ENCODE measurements around the gene NDUFS8.
A peak's percentile ranks its signal among the peaks of the same experiment; 100 is the strongest.

NDUFS8 gene

DNA sequence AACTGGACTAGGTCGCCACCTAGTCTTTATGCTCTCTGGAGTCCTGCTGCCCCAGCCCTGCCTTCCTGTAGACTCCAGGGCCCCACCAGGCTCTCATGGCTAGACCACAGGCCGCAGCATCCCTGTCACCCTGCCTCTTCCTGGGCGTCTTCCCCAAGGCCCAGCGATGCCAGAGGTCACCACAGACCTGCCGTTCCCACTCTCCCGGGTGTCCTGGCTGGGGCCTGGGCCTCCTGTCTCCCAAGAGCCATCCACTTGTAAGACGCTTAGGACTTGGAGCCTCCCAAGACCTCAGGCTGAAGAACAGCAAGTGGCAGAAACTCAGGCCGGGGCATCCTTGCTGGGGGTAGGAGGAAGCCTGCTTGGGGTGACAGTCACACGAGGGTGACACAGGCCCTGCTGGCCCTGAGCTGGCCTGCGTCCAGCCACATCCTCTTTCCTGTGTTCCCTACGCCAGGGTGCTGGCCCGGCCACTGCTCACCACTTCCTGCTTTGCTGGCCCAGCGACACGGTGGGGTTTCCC lies 6.3 kb downstream of the NDUFS8 start:
- DNase-seq: no peak

DNA sequence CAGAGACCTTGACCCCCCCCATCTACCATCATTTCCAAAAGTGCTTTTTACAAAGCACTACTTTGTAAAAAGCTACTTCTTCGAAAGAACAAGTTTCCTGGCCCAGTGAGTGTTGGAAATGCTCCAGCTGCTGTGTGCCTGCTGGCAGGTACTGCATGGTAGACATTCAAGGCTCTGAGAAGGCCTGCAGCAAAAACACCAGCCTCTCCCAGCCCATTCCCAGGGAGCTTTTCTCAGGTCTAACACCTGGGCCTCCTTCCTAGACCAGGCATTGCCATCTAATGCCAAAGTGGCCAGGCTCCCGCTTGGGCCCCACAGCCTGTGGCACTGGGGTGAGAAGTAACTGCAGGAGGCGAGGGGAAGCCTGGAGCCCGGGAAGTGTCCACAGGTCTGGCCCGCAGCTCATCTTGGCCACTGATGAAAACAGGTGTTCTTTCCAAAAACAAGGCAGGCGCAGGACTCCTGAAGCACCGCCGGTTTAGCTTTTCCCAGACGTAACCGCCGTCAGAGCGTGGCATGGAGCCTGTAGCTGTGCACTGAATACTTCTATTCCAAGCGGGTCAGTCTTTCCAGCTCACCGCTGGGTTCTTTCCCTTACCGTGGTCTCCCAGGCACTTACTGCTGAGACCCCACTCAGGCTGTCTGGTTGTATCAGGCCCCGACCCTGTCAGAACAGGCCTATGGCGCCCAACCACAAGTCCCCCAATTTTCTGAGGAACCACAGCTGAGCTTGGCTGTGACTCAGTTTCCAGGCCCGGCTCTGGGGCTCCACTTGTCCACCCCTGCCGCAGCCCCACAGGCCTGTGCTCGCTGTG lies 7.1 kb downstream of the NDUFS8 start:
- DNase-seq: no peak

- DNase-seq: no peak
These were observed 7.8 kb downstream of the NDUFS8 start for GRCh38 chr11:68038226-68038717.

DNA sequence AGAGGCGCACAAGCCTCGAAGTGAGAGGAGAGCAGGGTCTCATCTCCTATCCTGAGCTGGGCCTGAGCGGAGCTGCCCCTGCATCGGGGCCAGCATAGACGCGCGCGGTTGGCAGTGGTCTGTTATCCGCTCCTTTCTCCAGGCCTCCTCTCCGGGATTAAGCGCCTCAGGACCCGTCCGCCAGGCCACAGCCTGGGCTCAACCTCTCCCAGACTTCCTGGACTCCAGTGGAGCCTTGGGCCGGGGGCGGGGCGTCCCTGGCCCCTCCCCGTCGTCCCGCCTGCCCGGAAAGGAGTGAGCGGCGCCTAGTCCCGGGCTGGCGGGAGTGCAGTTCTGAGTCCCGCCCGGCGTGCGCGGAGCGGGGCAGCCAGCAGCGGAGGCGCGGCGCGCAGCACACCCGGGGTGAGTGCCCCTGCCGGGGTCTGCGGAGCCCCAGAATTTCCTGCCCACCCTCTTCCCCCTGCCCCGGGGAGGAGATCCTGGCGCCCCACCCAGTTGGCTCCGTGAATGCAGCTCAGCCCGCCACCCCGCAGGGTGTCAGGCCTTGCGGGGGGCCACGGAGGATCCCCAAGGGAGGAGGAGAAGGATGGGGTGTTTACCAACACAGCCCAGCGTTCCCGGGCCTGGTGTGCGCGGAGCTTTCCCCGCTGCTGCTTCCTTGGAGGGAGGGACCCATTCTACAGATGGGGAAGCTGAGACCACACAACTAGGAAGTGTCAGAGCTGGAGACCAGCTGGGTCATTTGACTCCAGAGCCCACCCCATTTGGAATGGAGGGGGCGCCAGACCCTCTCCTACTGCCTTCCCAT lies 8.4 kb downstream of the NDUFS8 start, which contains the start of gene TCIRG1:
TCIRG1 (plus strand) TSS at position 308 of the 808 bp plus-strand sequence. CDS start 2,247 bp downstream, outside the sequence.
- peak; percentile 75 for DNase-seq

- no peak for DNase-seq
These were observed 9.1 kb downstream of the NDUFS8 start for GRCh38 chr11:68039526-68040086.

DNA sequence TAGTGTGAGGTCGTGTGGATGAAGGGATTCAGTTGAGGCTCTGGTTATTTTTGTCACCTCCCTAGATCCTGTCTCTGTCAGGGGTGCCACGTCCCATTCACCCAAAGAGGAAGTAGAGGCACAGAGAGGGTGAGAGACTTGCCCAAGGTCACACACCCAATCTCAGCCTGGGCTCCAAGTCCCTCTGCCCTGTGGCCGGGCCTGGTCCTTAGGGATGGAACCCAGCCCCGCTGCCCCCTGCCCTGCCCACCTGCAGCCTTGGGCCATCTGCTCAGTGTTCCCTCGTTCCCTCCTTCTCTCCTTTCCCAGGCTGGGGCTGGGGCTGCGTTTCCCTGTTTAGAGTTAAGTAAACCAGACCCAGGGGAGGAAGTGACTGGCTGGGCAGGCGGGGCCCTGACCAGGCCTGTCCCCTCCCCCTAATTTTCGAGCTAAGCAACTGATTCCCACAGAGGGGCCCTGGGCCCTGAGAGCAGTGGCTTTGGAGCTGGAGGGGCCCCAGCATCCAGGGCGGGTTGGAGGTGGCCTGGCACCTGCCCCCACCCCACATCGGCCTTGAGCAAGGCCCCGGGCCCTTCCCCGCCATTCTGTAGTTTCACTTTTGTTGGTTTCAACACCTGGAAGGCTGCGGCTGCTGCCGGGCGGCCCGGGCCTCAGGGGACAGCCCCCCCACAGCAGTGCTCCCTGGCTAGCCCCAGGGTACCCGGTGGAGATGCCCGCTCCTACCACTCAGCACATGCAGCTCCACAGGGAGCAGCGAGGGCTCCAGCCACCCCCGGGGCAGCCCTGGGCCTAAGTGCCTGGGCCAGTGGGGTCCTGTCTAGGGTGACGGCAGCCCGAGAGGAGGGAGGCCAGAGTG lies 9.8 kb downstream of the NDUFS8 start:
- peak; percentile 63 for DNase-seq

GRCh38 chr11:68040957-68041591 lies 10.6 kb downstream of the NDUFS8 start:
- DNase-seq: no peak

DNA sequence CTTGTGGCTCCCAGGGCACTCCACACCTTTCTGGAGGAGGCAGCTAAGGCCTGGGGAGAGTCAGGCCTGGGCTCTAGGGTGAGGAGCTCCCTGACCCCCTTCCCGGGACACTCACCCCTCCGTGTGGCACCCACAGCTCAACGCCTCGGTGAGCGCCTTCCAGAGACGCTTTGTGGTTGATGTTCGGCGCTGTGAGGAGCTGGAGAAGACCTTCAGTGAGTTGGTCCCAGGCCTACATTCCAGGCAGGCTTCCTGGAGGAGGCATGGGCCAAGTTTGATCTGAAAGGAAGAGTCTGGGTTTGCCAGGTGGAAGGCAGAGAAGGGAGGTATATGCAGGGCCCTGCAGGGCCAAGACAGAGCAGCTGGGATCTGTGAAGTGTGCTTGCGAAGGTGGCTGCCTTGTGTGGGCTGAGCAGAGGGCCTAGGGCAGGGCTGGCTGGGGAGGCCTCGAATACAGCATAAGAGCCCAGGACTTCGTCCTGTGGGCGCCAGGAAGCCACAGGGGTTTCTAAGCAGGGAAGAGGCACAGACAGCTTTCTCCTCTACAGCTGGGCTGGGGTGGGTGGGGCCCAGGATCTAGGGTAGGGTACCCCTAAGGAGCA lies 11.2 kb downstream of the NDUFS8 start:
- DNase-seq: no peak

DNA sequence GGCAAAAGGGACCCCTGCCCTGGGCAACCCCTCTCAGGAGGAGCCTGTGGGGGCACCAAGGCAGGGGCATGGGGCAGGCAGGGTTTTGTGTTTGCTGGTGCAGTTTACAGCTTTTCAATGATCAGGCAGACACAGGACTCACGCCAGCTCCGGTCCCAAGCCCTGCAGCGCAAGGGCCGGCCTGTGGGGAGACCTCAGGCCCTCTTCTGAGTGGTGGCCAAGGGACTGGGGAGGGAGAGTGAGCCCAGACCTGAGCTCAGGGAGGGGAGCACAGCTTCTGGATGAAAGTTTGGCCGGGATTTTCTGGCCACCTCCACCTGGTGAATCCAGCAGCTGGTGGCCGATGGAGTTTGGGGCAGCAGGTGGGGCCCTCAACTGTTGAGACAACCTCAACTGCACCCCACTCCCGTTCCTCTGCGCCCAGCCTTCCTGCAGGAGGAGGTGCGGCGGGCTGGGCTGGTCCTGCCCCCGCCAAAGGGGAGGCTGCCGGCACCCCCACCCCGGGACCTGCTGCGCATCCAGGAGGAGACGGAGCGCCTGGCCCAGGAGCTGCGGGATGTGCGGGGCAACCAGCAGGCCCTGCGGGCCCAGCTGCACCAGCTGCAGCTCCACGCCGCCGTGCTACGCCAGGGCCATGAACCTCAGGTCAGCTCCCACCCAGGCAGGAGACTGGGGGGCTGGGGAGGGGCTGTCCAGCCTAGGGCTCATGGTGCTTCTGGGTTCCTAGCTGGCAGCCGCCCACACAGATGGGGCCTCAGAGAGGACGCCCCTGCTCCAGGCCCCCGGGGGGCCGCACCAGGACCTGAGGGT lies 11.9 kb downstream of the NDUFS8 start:
- no peak for DNase-seq

GRCh38 chr11:68043029-68043348 lies 12.5 kb downstream of the NDUFS8 start:
- no peak for DNase-seq

DNA sequence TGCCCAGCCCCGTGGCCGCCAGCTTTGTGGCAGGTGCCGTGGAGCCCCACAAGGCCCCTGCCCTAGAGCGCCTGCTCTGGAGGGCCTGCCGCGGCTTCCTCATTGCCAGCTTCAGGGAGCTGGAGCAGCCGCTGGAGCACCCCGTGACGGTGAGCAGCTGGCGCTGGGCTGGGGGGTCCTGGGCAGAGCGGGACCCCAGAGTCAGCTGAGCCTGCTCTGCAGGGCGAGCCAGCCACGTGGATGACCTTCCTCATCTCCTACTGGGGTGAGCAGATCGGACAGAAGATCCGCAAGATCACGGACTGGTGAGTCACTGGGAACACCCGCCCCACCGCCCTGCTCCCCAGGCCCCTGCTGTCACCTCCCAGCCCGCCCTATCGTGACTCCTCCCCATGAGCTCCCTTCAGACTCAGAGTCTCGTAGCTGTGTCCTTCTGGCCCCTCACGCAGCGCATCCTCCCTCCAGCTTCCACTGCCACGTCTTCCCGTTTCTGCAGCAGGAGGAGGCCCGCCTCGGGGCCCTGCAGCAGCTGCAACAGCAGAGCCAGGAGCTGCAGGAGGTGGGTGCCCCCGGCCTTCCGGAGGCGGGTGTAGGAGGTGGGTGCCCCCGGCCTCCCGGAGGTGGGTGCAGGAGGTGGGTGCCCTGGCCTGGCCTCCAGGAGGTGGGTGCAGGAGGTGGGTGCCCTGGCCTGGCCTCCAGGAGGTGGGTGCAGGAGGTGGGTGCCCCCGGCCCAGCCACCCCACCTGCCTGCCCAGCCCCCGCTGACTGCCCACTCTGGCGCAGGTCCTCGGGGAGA lies 13.1 kb downstream of the NDUFS8 start:
- DNase-seq: no peak

GRCh38 chr11:68044145-68044813 lies 13.8 kb downstream of the NDUFS8 start:
- DNase-seq: no peak

DNA sequence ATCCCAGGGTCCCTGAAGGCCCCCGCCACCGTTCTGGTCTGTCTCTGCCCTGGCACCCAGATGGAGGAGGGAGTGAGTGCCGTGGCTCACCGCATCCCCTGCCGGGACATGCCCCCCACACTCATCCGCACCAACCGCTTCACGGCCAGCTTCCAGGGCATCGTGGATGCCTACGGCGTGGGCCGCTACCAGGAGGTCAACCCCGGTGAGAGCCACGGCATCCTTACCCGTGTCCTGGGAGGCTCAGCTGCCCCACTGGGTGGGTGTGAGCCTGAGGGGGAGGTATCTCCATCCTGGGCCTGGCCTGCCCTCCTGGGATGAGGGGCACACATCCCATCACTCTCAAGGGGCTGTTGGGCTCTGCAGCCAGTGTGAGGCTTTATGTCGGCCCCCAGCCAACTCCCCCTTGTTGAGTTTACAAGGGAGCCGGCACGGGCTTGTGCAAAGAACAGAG lies 14.4 kb downstream of the NDUFS8 start:
- no peak for DNase-seq

- DNase-seq: no peak
These were observed 17.2 kb downstream of the NDUFS8 start for GRCh38 chr11:68047437-68048290.

GRCh38 chr11:68048681-68049508 lies 18.4 kb downstream of the NDUFS8 start:
- DNase-seq: no peak
